T-helper 1 cell (primary cell): Measurements from ENCODE around the gene CDKAL1.
A peak's percentile ranks its signal among the peaks of the same experiment; 100 is the strongest.

Source experiments
- DNase-seq, 5 donors: peaks; one replicate each; pipeline ENCODE4 v3.0.0-alpha.2; 2012 to 2020

The CDKAL1 gene

DNA sequence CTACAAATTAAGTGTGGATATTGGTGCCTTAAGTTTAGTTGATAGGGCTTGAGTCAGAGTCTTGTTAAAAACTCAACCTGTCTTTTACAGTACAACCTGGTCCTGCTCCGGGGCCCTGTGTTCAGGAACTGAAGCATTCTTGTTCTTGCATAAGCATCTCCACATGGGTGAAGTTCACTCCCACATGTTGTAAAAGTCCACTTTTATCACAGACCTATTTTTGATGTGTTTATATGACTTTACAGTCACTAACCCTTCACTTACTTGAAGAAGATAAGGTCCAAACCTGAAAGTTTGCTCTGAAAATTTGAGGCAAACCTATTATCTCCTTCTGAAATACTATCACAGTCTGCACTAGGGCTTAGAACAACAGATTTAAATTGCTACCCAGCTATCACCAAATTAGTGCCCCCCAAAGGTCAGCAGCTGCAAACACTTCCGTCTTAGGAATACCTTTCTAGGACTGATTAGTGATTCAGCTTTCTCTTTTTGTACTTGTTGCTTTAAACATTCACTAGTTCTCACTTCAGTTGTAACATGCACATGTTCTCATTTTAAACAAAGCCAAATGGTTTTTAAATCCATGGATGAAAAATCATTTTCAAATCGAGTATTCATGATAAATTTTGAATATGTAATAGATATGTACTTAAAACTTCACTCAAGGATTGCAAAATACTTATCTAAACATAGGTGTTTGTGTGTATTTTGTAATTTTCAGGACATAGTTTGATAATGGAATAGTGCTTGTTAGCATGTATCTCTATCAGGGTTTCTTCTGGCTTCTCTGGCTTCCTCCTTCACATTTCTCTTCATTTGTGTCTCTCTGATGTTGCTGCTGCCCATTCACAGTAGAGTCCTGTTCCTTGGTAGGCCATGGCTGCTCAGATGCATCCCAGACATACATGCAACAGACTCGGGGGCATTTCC lies 589.5 kb downstream of the CDKAL1 start:
- no peak for DNase-seq

DNA sequence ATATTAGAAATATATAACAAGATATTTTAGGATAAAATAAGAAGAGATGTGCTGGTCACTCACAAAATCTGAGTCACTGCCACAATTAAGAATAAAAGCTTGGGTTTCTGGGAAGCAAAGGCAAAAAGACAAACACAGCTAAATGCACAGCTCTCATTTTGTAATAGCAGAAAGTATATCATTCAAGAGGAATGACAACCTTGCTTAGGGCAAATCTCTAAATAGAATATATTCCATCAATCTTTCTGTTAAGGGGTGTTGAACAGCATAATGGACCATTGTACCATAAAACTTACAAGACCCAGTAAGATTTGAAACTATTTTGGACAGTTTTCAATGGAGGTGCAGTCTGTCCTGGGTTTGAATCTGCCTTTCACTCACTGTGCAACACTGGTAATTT lies 594.3 kb downstream of the CDKAL1 start:
- DNase-seq = no peak

DNA sequence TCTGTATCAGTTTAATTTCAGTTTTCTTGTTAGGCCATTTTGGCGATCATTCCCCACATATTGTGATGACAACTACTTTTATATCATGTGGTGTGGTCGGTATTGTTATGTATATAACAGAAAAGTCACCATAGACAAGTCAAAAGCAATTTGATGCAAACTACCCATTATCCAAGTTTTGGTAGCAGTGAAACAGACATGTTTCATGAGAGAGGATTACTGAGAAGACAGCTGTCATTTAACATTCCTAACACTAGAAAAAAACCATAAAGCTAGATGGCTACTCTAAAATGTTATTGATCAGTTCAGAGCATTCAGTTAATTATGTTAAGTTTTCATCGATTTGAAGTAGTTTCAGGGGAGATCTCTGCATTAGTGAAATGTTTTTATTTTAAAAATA lies 597.1 kb downstream of the CDKAL1 start:
- no peak for DNase-seq

DNA sequence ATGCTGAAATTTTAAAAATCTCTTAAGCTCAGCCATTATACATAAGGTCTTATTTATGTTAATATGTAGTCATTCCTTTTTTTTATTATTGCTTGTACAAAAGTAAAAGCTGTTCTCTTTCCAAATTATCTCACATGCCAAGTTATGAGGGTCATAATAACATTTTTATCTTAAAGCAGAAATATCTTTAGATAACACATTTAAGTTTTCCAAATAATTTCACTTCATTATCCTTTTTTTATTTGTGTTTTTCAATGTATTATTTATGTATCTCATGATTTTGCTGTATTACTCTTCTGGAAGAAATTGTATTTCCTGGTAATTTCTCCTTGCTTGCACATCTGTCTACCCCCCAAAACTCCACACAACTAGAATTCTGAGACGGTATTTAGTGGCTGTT lies 598.2 kb downstream of the CDKAL1 start:
- DNase-seq = no peak

DNA sequence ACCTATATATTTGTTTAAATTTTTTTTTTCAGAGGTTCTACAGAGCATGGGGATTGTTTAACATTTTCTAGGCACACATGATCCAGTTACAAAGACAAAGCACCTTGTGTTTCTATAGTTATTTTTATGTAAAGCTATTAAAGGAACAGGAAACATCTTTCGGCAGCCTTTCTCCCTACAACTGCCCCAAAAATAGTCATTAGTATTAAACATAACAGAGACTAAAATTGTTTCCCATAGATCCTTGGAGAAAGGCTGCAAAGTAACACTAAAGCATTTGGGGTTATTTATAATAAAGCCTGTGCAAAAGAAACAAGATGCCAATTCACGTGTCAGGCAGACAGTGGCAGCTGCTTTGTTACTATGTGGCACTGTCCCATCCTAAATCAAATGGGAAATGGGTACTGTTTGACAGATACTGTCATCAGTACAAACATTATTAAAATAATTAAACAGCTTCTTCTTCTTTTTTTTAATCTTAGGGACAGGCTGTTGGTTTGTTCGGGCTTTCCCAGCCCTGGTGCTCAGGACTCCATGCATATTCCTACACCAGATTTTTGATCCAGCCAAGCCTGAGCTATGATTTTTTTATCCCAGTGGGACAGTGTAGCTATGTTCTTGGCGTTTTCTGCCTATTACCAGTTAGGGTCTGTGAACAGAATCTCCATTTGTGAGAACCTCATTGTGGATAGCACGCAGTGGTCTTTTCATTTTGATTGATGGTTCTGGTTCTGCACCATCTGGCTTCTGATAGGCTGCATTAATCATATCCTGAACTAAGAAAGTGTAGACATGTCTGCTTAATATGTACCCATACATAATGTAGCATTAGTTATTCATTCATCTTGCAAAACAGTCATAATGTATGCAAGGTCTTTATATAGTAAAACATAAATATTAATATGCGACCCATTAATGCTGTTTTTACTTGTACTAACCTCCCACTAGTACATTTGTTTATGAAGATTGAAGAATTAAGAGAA lies 598.9 kb downstream of the CDKAL1 start:
- DNase-seq = no peak

DNA sequence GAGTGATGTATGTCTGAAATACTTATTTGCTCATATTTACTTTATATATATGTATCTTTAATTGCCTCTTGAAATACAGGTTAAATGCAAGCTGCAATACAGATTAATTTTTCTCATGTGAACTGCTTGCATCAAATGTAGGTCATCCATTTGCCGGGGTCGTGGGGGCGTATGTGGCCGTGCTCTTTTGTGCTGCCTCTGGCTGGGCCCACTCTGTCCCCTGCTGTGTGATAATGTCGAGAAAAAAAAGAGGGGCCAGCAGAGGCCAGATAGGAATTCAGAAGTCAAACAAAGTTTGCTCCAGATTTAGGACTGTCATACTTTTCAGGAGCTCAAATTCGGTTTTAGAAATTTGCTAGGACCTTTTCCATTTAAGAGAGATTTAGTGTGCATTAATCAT lies 599.6 kb downstream of the CDKAL1 start:
- DNase-seq = no peak

DNA sequence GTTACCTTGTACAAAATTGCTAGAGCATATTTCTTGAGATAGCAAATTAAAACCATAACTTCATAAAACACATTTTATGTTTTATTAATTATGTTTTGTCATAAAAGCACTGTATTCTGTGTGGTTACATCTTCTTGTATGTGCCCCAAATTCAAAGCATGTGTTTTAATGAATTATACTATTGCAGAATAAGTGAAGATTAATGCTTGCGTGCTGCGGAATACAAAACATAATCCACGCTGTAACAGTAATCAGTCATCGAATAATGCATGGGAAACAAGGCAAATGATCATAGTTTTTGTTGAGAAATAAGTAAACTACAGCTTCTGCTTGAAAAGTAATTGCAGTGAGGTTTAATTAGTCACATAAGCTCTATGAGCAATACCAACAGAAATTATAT lies 600.1 kb downstream of the CDKAL1 start:
- DNase-seq = no peak

DNA sequence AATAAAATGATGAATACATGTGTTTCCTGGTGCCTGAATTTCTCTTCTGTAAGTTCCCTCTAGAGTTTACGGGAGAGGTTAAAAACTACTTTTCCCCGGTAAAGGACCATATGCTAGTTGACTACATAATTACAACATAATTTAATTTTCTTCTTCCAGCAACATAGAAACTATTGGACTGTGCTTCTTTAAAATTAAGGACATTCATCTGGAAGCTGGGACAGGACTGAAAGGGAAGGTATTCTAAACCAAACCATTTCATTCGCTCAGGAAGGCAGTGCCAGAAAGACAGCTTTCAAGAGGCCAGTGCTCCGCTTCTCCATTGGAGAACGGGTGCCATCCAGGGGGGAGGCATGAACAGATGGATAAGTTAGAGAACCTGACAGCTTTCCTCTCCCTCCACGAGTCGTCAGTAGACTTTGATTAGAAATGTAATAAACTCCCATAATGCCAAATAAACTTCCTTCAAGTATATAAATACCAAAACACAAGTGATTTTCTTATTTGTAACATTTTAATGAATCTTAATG lies 601.3 kb downstream of the CDKAL1 start:
- DNase-seq = no peak

DNA sequence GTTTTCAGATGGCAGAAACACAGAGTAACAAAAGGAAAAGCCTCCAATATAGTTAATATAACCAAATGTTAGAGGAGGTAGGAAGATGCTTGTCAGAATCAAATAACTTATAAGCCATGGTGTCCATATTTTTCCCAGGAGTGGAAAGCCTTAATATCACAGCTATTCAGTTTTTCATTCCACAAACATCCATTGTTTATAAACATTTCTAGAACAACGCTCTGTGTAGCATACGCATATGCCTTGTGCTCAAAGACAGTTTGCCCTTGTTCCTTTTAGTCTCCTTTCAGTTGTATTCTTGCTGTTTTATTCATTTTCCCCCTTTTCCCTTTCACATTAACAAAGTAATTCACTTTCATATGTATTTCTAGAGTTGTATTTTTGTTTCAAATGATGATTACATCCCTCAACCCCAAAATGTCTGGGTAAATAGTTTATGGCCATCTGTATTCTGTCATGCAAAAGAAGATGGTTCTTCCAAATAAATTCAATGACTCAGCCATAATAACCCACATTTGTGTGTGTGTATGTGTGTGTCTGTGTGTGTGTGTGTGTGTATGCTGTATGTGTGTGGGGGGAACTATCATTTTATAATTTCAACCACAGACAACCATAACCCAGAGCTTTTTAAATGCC lies 603.6 kb downstream of the CDKAL1 start:
- no peak for DNase-seq

DNA sequence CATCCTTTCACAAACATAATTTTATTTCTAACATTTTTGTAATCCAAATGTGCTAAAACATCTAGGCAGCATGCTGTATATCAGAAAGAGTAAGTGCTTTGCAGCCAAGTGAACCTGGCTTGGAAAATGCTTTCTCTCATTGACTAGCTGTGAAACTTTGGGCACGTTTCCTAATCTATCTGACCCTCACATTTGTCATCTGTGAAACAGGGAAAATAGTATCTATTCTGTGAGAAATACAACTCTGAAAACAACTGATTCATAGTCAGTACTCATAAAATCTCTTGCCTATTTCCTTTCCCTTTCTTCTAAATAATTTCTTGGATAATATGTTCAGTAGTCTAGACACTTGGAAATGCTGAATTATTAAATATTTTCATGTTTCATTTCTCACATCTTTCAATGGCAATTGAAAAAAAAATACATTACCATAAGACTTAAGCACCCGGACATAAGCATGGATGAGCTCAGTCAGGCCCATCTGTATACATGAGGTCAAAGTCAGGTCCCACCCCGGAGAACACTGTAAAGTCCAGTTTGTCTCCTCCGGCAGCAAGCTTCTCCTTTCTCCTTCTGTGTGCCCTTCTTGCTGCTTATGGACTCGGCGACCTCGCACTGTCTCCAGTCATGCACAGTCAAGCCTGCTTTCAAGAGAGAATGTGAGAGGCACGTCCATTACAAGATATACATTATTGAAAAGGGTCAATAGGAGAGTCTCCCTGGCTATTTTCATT lies 604.2 kb downstream of the CDKAL1 start:
- no peak for DNase-seq

DNA sequence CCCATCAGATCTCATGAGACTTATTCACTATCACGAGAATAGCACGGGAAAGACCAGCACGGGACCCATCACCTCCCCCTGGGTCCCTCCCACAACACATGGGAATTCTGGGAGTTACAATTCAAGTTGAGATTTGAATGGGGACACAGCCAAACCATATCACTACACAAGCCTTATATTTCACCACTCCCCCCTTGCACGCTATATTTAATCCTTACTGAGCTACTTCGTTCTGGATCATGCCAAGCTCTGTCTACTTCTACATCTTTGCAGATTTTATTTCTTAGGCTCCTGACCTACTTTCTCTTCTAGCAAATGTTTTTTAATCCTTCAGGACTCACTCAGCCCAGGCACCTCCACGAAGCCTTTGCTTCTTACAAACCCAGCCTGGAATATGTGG lies 606.7 kb downstream of the CDKAL1 start:
- no peak for DNase-seq

DNA sequence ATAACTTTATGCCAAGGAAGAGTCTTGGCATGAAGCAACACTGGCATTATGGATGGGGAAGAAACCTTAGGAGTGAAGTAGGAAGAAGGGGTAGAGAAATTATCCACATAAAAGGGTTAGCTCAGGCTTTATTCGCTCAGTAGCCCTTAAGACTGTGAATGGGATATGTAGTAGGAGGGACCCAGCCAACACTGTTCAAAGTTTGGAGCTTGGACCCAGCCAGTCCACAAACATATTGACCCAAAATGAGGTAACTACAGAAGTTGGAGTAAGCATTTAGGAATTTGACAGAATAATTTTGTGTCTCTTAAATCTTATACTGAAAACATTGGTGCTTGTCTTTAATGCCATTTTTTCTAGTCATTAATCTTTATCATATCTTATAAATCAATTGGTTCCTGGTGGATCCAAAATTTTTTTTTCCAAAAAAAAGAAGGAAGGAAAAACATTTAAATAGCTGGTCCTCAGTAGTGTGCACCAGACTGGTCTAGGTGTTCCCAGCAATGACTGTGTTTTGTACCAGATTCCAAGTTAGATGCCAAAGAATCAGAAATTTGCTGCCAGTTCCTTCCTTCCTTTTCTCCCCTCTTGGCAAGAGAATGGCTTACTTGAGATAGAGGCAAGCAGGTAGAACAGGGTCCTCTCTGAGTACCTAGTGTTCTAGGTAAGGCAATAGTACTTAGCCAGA lies 607.5 kb downstream of the CDKAL1 start:
- no peak for DNase-seq

DNA sequence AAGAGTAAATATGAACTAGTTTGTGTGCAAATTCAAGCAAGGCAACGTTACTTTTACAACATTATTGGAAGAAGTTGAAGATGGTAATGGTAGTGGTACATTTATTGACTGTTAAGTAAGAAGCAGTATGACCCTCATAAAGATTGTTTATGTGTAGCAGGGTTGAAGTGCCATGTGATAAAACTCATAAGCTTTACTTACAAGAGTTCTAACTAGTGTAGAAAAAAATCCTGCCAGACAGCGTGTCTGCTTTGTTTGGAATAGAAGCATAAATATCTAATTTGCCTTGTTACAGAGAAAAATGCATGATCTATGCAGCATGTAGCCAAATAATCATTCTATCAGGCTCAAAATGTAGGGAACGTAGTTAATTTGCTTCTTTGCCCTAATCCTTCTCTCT lies 608.5 kb downstream of the CDKAL1 start:
- no peak for DNase-seq

DNA sequence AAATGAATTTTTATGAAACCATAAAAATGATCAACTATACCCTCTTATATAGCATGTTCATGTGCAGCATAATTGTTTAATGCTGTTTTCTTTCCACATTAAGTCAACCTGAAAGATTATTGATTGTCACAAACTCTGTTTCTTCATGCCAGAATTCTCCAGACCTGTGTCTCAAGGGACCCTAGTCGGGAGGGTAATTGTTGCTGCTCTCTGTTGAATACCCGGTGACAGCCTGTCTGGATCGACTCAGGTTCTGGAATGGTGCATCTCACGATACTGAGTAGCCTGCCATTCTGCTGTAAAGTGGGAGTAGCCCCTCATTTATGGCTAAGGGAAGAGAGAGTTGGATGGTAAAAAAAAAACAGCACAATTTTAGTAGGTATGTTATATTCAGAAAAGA lies 609.4 kb downstream of the CDKAL1 start:
- DNase-seq = no peak

DNA sequence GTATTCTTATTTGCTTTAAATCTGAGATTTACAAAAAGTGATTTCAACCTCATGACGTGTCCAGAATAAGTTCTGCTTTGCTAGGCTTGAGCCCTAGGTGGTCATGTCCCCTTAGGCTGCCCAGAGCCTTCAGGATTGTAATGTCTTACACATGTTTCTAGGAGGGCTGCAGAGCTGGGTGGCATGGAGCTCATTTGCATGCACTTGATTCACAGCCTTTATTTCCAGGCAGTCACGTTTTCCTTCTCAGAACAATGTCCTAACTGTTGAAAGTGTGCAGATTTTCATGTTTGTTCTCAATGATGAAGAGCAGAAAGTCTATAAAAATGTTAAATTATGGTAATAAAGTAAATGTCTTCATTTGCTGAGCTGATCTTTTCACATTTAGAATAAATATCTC lies 610.7 kb downstream of the CDKAL1 start:
- DNase-seq = no peak

DNA sequence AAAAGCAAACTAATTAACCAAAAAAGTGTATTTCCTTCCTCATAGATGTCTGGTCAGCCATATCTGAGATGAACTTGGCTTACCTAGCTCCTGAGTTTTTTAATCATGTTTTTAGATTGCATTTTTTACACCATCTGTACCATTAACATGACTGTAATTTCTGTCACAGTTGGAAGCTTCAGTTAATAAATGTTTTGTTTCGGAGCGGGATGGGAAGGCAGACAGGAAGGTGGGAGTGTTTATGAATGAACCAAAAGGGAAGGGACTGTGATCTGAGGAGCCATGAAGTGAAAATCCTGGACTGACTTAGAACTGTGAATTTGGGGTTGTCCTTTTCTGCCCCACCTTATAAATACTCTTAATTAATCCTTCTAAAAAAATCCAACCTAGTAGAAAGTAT lies 613.7 kb downstream of the CDKAL1 start:
- no peak for DNase-seq

DNA sequence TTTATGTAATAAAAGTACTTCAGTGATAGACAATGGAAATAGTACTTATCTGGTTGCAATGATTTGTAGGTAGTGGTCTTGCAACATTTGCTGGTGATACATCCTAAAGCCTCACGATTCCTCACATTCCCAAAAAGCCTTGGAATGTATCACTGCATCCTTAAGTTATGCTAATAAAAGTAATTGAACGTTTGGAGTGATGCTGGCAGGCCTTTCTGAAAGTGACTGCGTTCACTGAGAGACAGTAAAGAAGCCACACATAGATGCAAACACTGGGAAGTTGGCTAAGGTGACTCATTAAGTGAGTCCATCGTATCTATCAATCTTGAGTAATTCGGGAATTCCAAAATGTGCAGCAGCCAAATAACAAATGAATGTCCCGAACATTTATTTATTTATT lies 615.2 kb downstream of the CDKAL1 start:
- no peak for DNase-seq

DNA sequence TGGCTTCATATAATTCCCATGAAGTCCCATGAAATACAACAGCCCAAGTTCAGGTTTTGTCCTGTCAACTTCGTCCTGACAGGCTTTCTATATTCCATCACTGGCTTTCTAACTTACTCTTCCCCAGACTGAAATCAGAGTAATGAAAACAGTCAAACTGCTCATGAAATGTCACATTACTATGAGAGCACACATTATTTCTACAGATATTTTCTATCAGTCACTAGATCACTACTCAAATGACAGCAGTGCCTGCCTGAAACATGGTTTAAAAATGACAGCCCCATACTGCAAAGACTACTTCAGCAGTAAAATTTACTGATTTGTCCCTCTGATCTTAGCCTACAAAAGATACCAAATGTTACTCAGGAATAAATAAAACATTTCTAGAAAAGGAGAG lies 616.4 kb downstream of the CDKAL1 start:
- no peak for DNase-seq

DNA sequence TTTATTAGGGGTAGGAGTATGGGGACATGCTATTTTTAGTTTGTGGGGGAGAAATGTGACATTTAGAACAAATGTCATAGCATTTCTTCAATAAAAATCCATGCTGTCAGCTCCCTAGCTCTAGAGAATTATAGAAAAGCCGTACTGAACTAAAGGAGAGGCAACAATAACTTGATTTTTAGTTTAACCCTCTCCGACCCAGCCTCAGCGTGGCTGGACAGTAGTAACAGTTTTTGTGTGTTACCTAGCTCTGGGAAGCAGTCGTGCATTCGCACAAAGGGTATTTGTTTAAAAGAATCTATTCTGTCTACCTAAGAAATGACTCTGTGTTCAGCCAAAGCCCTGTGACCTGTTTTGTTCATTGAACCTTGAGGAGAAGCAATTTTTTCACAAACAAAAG lies 616.9 kb downstream of the CDKAL1 start:
- no peak for DNase-seq

DNA sequence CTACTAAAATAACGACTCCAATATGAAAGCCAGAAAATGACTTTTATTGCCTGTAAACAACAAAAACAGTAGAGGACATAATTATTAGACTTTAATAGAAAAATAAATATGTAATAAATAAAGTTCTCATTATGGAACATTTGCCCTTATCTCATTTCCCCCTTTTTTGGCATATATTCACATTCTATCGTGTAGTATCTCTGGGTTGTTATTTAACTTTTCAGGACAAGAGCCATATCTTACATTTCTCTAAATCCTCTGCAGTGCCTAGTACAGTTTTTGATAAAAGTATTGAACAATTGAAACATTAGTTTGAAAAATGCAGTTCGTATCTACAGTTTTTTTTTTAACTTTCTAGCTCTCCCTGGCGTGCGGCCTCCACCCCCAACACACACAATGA lies 617.3 kb downstream of the CDKAL1 start:
- no peak for DNase-seq

DNA sequence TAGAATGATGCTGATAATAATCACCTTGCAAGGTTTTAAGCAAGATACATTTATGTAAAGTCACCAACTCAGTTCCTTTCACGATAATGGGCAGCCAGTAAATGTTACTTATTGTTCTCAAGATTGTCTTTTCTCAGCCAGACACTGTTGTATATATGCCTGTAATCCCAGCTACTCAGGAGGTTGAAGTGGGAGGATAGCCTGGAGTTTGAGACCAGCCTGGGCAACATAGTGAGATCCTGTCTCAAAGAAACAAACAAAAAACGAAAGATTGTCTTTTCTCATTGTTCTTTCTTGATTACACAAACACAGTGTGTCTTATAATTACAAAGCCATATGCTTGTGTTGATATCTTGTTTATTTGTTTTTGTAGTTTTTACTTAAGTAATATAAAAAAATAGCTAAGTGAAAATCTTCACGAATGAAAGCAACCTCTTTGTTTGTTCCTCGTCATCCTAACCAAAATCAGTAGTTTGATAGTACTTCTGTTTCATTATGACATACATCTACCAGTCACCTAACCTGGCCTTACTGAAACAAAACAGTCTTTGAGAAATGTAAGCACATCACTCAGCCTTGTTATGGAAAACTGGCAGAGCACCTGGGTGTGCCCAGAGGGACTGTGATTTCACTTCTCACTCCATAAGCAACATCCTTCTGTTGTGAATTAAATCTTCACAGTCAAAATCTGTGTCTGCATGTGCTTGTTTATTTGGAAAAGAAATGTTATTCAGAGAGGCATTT lies 623.1 kb downstream of the CDKAL1 start:
- peak in 1 of 5 donors; percentile 25 for DNase-seq
